ENCODE results near the gene LHX6. TPM values are rescaled to one million over a fixed set of nuclear protein-coding genes. Genes with fewer than 3 reads are reported as not detected.
A peak's percentile ranks its signal among the peaks of the same experiment; 100 is the strongest.

The LHX6 gene
- total RNA-seq, 1 donor from 2014 or later = 6.0 TPM

GRCh38 chr9:122268041-122268814 is 39.5 kb upstream of the LHX6 start:
- no peak overlapping the region for H3K4me3 Mint-ChIP-seq (ENCODE audit: unreplicated experiment)
- no peaks in the 10 kb centered on the region for H3K9me3 Mint-ChIP-seq (ENCODE audit: unreplicated experiment)
- no peak overlapping the region for H3K27ac Mint-ChIP-seq (ENCODE audit: unreplicated experiment)
- peaks cover 16% of the 10 kb centered on the region for H3K36me3 Mint-ChIP-seq (ENCODE audit: low read depth, unreplicated experiment)
- H3K4me1 Mint-ChIP-seq (ENCODE audit: unreplicated experiment) = peaks cover 24% of the 10 kb centered on the region
- no peak for TF ChIP-seq CTCF (IDR thresholded peaks at IDR 0.05; ENCODE audit: unreplicated experiment)
- no peaks in the 10 kb centered on the region for H3K27me3 Mint-ChIP-seq (ENCODE audit: unreplicated experiment)
- DNase-seq (ENCODE audit: low spot score) = no peak

- H3K27me3 Mint-ChIP-seq (ENCODE audit: unreplicated experiment) = no peaks in the 10 kb centered on the region
- H3K4me1 Mint-ChIP-seq (ENCODE audit: unreplicated experiment) = peaks cover 44% of the 10 kb centered on the region
- peaks cover 11% of the 10 kb centered on the region for H3K36me3 Mint-ChIP-seq (ENCODE audit: low read depth, unreplicated experiment)
- no peak for DNase-seq (ENCODE audit: low spot score)
- no peak for TF ChIP-seq CTCF (IDR thresholded peaks at IDR 0.05; ENCODE audit: unreplicated experiment)
- peak overlapping the region; percentile 96 for H3K27ac Mint-ChIP-seq (ENCODE audit: unreplicated experiment)
- no peaks in the 10 kb centered on the region for H3K9me3 Mint-ChIP-seq (ENCODE audit: unreplicated experiment)
- H3K4me3 Mint-ChIP-seq (ENCODE audit: unreplicated experiment) = peak overlapping the region; percentile 91
Measured at GRCh38 chr9:122265149-122265915, 36.6 kb upstream of the LHX6 start.

- H3K27me3 Mint-ChIP-seq (ENCODE audit: unreplicated experiment) = no peaks in the 10 kb centered on the region
- H3K36me3 Mint-ChIP-seq (ENCODE audit: low read depth, unreplicated experiment) = peaks cover 13% of the 10 kb centered on the region
- H3K4me3 Mint-ChIP-seq (ENCODE audit: unreplicated experiment) = peak within 1 kb of the TSS; percentile 91
- H3K9me3 Mint-ChIP-seq (ENCODE audit: unreplicated experiment) = no peaks in the 10 kb centered on the region
- peak within 1 kb of the TSS; percentile 96 for H3K27ac Mint-ChIP-seq (ENCODE audit: unreplicated experiment)
- TF ChIP-seq CTCF (IDR thresholded peaks at IDR 0.05; ENCODE audit: unreplicated experiment) = no peak
- peaks cover 44% of the 10 kb centered on the region for H3K4me1 Mint-ChIP-seq (ENCODE audit: unreplicated experiment)
- DNase-seq (ENCODE audit: low spot score) = peak; percentile 94
Measured at GRCh38 chr9:122264360-122265148, 35.8 kb upstream of the LHX6 start, which contains the start of the genes MRRF and RBM18. Gene MRRF, plus strand, starts transcription at chr9:122264882. Its CDS starts 6,010 bp downstream, at chr9:122270892. Gene RBM18, minus strand, starts transcription at chr9:122264840. Its CDS starts 3,348 bp downstream, at chr9:122261492.

- H3K27ac Mint-ChIP-seq (ENCODE audit: unreplicated experiment) = peak overlapping the region; percentile 96
- H3K4me1 Mint-ChIP-seq (ENCODE audit: unreplicated experiment) = peaks cover 44% of the 10 kb centered on the region
- H3K36me3 Mint-ChIP-seq (ENCODE audit: low read depth, unreplicated experiment) = peaks cover 18% of the 10 kb centered on the region
- peak overlapping the region; percentile 91 for H3K4me3 Mint-ChIP-seq (ENCODE audit: unreplicated experiment)
- no peaks in the 10 kb centered on the region for H3K9me3 Mint-ChIP-seq (ENCODE audit: unreplicated experiment)
- H3K27me3 Mint-ChIP-seq (ENCODE audit: unreplicated experiment) = no peaks in the 10 kb centered on the region
- DNase-seq (ENCODE audit: low spot score) = no peak
- TF ChIP-seq CTCF (IDR thresholded peaks at IDR 0.05; ENCODE audit: unreplicated experiment) = no peak
Measured at GRCh38 chr9:122263699-122264349, 35.1 kb upstream of the LHX6 start.
